Uterine smooth muscle cell (primary cell): ENCODE measurements around the gene RPTN. TPM values are rescaled to one million over a fixed set of nuclear protein-coding genes. Genes with fewer than 3 reads are reported as not detected.

Experiments used
- total RNA-seq: library from RNA; depleted of rRNA; stranded (reverse); fragments of >200 nt; gene quantifications from 2 replicates; pipeline ENCODE4 v1.2.3, GENCODE V29; 2014

RPTN gene, protein sequence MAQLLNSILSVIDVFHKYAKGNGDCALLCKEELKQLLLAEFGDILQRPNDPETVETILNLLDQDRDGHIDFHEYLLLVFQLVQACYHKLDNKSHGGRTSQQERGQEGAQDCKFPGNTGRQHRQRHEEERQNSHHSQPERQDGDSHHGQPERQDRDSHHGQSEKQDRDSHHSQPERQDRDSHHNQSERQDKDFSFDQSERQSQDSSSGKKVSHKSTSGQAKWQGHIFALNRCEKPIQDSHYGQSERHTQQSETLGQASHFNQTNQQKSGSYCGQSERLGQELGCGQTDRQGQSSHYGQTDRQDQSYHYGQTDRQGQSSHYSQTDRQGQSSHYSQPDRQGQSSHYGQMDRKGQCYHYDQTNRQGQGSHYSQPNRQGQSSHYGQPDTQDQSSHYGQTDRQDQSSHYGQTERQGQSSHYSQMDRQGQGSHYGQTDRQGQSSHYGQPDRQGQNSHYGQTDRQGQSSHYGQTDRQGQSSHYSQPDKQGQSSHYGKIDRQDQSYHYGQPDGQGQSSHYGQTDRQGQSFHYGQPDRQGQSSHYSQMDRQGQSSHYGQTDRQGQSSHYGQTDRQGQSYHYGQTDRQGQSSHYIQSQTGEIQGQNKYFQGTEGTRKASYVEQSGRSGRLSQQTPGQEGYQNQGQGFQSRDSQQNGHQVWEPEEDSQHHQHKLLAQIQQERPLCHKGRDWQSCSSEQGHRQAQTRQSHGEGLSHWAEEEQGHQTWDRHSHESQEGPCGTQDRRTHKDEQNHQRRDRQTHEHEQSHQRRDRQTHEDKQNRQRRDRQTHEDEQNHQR
- total RNA-seq = not detected in 2 replicates

DNA sequence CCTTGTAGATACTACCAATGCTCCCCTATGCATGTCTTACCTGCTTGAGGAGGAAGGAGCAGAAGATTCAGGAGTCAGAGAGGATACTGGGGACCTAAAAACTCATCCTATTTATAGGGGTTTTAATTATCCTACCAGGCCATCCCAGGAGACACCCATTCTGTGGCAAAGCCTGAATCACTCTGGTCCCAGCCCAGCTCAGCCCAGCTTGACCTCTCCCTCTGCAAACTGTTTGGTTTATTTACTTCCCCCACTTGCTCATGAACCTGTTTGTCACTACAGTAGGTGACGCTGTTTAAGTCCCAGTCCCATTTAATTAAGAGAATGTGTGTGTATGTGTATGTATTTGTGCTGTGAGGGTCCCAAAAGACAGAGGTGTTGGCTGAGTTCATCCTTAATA, at the start of gene RPTN:
TSS of gene RPTN (minus strand) at position 85 of the 400 bp plus-strand sequence. CDS start 1,339 bp downstream, outside the sequence.

DNA sequence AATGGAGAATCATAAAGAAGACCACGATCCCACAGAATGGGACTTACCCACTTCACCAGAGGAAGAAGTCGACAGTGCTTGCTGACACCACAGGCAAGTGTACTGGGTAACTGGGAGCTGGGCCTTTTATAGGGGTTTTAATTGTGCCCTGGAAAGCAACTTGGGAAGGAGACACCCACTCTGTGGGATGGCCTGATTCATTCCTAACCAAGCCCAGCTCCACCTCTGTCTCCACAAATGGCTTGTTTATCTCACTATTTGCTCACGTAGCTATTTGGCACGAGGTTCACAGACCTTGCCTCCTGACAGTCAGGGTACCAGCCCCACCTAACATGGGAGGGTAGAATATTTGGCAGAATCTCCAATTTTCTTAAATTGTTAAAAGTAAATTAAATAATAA, 43.7 kb downstream of the RPTN start, which contains the start of gene TCHH:
TSS of gene TCHH (minus strand) at position 101 of the 400 bp plus-strand sequence. CDS start 1,364 bp downstream, outside the sequence.

Other genes starting within 250 kb of the RPTN start
- gene THEM4, start 249.7 kb downstream of the RPTN start, total RNA-seq = 7.0 and 8.3 TPM in 2 replicates
- gene S100A10, start 165.4 kb downstream of the RPTN start, total RNA-seq = 60.1 and 106 TPM in 2 replicates
- gene S100A11, start 122.2 kb downstream of the RPTN start, total RNA-seq = 42.2 and 59.2 TPM in 2 replicates
- not detected in 2 replicates for gene TCHHL1, start 70.2 kb downstream of the RPTN start, total RNA-seq
- under 0.01 TPM in 1 of 2 replicates, not detected in the other for gene TCHH, start 43.8 kb downstream of the RPTN start, total RNA-seq
- gene HRNR, start 65.0 kb upstream of the RPTN start, total RNA-seq = not detected in 2 replicates
- gene FLG, start 166.0 kb upstream of the RPTN start, total RNA-seq = under 0.01 TPM in 1 of 2 replicates, not detected in the other
- gene FLG2, start 200.8 kb upstream of the RPTN start, total RNA-seq = under 0.01 TPM in 1 of 2 replicates, not detected in the other